Activated T-cell treated with anti-CD3 and anti-CD28 coated beads, Interleukin-2, amount 50 U/mL, for 1 hour (primary cell): ENCODE measurements around the gene ELOVL3.
A peak's percentile ranks its signal among the peaks of the same experiment; 100 is the strongest.
"Not testable (repeated sequence)": the region's sequence is repeated elsewhere in the genome, so short reads cannot be mapped to it uniquely, and the experiment has no call there.

Experiments used
- DNase-seq: peaks from one replicate; pipeline ENCODE4 v3.0.0-alpha.2; 2020

Gene ELOVL3, protein sequence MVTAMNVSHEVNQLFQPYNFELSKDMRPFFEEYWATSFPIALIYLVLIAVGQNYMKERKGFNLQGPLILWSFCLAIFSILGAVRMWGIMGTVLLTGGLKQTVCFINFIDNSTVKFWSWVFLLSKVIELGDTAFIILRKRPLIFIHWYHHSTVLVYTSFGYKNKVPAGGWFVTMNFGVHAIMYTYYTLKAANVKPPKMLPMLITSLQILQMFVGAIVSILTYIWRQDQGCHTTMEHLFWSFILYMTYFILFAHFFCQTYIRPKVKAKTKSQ

DNA sequence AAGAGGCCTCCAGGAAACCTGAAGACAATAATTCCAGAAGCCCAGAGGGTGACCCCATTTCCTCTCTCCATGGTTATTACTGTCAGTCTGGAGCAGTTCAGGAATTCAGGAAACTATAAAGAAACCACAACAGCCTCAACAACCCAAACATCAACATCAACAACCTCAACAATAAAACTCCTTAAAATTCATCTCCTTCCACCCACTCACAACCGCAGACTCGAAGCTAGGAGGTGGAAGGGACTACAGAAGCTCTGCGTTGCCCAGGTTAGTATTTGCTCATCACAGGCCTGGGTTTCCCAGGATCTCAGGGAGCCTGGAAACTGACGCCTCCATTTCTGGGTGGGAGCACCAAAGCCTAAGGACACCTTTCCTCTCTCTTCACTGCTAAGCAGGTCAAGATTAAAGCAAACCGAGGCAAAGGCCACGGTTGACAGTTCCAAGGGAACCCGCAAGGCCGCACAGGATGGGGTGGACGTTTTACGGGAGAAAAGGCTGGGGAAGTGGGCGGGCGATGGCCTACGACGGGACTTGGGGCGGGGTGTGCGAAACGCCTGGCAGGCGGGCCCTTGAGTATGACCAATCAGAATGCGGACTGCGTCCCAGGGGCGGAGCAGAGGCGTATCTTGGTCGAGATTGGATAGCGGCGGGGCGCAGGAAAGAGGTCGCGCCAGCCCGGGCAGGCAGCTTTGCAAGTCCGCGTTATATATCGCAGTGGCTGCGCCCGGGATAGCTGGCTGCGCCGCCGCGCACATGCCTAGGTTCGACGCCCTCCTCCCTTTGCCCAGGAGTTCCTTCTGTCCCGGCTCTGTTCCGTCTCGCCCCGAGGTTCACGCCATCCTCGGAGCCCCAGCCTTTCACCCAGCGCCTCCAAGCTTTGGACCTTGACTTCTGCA is at the start of gene ELOVL3:
ELOVL3 (plus strand) TSS at position 654 of the 896 bp plus-strand sequence. CDS start 250 bp downstream, outside the sequence.
- DNase-seq = peak; percentile 83

DNA sequence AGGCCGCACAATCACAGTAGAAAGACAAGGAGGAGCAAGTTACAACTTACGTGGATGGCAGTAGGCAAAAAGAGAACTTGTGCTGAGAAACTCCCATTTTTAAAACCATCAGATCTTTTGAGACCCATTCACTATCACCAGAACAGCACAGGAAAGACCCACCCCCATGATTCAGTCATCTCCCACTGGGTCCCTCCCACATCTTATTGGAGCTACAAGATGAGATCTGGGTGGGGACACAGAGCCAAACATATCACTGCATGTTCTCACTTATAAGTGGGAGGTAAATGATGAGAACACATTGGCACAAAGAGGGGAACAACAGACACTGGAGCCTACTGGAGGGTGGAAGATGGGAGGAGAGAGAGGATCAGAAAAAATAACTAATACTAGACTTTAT is 41.5 kb upstream of the ELOVL3 start:
- no peak for DNase-seq

DNA sequence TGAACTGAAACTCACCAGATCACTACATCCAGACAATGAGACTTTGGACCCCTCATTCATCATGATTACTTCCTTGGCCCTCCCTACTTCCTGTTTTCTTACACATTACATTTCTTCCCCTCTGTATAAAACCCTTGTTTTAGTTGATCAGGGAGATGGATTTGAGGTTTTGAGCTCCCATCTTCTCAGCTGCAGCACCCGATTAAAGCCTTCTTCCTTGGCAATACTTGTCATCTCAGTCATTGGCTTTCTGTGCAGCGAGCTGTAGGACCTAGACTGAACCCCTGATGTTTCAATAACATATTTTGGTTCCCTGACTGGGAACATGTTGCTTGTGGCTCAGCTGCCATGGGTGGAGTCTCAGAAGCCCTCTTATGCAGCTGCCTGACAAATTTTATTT is 40.8 kb upstream of the ELOVL3 start:
- DNase-seq = no peak

DNA sequence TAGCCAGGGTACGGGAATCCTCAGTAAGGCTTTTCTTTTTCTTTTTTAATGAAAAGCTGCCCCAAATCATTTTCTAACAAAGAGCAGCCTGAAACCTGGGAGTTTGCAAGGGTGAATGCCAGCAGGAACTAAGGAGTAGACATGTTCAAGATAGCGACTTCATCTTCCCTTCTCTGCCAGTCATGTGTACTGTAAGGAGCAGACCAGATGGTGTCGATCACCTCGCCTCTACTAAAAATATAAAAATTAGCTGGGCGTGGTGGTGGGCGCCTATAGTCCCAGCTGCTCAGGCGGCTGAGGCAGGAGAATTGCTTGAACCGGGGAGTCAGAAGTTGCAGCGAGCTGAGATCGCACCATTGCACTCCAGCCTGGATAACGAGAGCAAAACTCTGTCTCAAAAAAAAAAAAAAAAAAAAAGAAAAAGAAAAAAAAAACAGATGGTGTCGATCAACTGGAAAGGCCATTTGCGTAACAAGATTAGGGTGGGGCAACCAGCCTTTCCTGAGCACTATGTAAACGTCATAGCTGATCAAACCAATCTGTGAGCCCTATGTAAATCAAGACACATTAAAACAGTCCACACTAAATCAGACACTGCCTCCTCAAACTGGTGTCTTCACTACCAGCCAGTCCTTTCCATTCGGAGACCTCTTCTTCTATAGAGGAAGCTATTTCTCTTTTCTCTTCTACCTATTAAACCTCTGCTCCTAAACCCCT is 40.1 kb upstream of the ELOVL3 start:
- DNase-seq = no peak

DNA sequence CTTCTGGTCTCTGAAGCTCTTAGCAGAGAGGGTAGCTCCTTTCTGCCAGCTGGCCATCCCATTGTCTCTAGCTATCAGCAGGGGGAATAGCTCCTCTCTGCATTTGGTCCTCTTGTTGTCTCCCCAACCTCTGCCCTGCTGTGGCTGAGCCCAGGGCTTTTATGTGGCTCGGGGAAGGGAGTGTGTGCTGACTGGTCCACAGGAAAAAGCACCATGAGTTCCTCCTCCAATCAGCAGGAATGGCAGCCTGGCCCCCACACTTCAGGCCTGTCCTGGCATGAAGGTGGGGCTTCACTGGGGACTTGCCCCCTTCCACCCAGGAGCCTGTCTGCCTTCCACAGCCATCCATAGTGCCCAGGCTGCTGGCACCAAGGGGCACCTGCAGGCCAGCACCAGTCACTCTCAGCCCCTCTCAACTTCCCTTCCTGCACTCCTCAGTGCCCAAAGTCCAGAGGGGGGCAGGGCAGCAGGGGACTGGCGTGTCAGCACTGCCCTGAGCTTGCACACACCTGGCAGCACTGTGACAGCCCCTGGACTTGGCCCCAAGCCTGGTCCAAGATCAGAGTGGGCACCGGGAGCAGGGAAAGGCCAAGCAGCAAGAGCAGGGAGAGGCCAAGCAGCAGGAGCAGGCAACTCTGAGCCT is 37.7 kb upstream of the ELOVL3 start:
- no peak for DNase-seq

DNA sequence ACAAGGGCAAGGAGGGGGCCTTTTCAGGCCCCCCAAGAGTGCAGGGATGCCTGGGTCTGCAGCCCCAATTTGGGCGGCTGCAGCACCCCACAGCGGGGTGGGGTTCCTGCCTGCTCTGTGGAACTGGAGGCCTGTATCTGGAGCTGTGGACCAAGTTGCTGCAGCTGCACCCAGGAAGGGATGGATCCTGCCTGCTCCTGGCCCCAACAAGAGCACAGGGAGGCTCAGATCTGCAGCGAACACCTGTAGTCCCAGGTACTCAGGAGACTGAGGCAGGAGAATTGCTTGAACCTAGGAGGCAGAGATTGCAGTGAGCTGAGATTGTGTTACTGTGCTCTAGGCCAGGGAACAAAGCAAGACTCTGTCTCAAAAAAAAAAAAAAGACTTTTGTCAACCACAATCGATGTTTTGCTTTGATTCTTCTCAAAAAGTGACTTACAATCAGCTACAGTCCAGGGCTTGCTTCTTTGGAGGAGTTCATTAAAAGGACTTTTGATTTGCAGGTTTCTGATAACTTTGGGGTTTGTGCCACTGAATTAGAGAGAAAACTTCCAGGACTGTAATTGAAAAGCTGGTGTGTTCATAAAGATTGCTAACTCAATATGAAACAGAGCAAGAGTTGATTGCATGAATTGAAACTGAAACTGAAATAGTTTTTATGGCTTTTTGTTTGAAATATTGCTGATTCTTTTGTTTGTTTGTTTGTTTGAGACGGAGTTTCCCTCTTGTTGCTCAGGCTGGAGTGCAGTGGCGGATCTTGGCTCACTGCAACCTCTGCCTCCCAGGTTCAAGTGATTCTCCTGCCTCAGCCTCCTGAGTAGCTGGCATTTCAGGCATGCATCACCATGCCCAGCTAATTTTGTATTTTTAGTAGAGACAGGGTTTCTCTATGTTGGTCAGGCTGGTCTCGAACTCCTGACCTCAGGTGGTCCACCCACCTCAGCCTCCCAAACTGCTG is 36.9 kb upstream of the ELOVL3 start:
- not testable (repeated sequence) for DNase-seq

DNA sequence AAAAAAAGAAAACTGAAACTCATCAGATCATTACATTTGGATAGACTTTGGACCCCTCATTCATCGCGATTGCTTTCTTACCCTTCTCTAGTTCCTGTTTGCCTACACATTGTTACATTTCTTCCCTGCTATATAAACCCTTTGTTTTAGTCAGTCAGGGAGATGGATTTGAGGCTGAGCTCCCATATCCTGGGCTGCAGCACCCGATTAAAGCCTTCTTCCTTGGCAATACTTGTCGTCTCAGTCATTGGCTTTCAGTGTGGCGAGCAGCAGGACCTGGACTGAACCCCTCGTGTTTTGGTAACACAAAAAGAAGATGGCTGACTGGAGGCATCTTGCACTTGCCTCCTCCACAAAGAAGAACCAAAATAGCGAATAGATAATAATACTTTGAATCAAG is 34.1 kb upstream of the ELOVL3 start:
- no peak for DNase-seq

DNA sequence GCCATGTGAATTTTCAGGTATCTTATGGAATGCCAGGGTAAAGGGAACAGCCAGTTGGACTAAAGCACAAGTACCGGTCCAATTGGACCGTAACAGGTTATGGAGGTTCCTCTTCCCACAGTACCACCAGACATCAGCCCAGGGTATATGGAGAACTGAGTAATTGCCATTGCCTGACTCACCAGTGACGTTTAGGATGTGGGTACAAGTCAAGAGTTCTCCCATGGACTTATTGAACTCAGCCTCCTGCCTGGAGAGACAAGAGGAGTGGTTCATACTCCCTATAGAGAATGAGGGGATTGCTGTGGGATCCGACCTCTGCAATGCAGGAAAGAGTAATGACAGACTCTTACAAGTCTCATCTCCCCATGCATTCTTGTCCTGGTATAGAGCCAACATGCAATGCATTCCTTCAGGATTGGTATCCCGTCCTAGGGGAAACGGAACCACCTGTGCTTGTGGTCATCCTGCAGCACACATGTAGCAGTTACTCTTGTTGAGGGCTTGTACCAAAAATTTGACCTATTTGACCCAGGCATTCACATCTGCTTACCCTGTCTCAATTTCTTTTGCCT is 30.7 kb upstream of the ELOVL3 start:
- DNase-seq = no peak

DNA sequence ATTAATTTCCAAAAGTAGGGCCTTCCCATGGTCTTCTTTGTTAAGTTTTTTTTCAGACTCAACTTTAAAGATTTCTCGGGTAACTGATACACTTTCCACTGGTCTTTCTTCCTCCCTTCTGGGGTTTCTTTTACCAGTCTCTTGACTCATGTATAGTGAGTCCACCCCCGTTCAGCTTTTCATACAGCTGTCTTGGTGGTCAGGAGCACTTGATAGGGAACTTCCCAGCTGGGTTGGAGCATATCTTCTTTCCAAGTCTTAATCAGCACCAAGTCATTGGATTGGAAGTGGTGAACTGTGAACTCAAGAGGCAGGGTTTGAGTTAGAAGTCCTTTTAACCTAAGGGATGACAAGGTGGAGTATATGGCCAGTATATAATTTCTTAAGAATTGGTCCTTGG is 29.2 kb upstream of the ELOVL3 start:
- no peak for DNase-seq

DNA sequence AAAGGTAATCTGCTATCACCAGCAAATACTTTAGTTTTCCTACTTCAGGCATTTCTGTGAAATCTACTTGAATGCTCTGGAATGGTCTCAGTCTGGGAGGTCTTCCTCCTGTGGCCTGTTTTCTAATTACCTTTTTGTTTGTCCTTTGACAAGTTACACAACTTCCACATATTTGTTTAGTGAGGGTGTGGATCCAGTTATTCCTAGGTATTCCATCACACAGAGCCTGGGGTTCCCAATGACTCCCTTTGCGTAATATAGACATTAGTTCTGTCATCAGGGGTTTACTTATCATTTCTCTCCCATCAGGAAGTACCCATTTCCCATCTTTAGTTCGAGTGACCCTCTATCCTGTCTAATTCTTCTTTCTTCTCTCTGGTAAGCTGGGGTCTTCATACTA is 28.1 kb upstream of the ELOVL3 start:
- no peak for DNase-seq

DNA sequence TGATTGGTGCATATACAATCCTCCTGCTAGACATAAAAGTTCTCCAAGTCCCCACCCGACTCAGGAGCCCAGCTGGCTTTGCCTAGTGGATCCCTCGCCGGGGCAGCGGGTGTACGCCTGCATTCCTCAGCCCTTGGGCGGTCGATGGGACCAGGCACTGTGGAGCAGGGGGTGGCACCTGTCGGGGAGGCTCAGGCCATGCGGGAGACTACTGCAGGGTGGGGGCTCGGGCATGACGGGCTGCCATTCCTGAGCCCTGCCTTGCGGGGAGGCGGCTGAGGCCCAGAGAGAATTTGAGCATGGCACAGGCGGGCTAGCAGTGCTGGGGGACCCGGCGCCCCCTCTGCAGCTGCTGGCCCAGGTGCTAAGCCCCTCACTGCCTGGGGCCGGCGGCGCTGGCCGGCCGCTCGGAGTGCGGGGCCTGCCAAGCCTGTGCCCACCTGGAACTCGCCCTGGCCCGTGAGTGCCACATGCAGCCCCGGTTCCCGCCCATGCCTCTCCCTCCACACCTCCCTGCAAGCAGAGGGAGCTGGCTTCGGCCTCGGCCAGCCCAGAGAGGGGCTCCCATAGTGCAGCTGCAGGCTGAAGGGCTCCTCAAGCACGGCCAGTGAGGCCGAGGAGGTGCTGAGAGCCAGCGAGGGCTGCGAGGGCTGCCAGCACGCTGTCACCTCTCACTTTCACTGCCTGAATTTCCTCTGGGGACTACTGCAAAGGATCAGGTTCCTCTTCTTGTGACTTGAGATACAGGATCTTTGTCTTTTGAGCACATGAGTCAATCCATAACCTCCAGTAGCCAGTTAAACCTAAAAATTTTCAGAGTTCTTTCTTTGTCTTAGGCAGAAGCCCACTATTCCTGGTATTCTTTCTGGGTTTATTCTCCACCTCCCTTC is 25.1 kb upstream of the ELOVL3 start:
- no peak for DNase-seq

DNA sequence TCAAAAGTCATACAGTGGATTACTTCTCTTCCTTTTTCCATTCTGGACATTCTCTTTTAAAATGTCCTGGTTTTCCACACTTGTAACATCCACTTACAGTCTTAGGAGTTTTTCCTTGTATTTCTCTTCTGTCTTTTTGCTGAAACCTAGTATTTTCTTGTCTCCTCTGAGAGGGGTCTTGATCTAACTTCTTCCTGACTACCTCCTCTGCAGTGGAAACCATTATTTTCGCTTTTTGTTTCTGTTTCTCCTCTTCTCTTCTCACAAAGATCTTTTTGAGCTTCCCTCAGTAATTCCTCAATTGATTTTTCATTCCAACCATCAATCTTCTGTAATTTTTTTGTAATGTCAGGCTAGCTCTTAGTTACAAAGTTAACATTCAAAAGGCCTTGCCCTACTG is 23.7 kb upstream of the ELOVL3 start:
- no peak for DNase-seq

DNA sequence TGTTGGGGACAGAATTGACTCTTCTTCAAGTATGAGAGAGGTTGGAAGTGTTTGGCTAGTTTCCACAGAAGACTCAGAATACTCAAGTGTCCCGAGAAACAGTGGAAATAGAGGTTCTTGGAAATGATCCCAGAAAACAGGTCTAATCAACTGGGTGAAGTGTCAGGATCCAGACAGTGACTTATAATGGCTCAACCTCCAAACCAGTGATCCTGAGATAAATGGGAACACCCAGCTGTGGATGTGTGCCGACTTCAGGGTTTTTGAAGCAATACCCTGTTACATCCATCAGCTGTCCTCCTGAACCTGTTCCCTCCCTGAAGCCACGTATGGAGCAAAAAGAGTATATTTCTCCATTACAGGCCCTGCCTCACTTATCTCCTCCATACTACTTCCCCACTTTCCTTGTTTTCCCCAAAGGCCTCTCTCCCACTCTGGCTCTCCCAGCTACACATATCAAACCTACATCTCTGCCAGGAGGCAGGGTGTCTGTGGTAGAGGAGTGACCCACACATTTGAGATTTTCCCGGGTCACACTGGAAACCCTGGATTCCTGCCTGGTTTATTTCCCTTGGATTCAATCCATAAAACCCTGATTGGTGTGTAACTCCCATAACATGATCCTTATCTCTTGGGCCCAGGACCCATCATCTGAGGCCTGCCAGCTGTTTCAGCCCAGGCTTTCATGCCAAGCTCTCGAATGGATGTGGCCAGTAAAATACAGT is 17.6 kb upstream of the ELOVL3 start:
- no peak for DNase-seq

DNA sequence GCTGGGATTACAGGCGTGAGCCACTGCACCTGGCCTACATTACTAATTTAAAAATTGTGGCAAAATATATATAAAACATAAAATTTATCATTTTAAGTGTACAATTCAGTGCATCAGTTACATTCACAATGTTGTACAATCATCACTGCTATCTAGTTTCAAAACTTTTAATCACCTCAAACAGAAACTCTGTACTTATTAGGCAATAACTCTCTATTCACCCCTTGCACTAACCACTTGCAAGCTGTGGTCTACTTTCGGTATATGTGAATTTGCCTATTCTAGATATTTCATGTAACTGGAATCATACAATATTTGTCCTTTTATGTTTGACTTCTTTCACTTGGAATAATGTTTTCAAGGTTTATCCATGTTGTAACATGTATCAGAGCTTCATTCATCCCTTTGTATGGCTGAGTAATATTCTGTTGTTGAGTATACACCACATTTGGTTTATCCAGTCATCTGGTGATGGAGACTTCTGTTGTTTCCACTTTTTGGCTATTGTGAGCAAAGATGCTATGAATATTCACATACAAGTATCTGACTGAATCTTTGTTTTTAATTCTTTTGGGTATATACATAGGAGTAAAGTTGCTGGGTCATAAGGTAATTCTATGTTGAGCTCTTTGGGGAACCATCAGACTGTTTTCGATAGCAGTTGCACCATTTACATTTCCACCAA is 14.3 kb upstream of the ELOVL3 start:
- DNase-seq = no peak

DNA sequence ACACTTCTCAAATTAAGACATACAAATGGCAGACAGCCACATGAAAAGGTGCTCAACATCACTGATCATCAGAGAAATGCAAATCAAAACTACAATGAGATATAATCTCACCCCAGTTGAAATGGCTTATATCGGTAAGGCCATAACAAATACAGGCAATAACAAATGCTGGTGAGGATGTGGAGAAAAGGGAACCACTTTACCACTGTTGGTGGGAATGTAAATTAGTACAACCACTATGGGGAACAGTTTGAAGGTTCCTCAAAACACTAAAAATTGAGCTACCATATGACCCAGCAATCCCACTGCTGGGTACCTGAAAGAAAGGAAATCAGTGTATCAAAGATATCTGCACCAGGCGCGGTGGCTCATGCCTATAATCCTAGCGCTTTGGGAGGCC is 12.5 kb upstream of the ELOVL3 start:
- DNase-seq = not testable (repeated sequence)

DNA sequence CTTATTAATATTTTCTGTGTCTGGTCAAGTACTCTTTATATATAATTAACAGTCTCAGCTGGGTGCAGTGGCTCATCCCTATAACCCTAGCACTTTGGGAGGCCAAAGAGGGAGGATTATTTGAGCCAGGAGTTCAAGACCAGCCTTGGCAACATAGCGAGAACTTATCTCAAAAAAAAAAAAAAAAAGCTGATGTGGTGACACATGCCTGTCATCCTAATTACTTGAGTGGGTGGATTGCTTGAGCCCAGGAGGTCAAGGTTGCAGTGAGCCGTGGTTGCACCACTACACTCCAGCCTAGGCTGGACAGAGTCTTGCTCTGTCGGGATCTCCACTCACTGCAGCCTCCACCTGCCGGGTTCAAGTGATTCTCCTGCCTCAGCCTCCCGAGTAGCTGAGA is 6.7 kb upstream of the ELOVL3 start:
- DNase-seq = no peak

DNA sequence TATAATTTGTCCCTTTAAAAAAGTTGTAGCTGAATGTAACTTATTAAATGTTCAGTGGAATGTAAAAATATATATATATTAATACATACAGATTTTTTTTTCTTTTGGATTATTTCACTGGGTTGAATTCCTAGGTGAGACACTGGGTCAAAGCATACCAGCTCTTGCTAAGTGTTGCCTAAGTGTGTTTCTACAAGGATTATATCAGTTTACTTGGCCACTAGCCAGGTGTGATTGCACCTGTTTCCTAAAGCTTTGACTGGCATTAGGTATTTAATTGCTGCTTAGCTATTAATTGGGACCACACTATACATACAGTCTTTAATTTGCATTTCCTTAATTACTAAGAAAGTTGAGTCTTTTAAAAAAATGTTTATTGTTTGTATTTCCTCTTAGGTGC is 5.5 kb upstream of the ELOVL3 start:
- DNase-seq = no peak

DNA sequence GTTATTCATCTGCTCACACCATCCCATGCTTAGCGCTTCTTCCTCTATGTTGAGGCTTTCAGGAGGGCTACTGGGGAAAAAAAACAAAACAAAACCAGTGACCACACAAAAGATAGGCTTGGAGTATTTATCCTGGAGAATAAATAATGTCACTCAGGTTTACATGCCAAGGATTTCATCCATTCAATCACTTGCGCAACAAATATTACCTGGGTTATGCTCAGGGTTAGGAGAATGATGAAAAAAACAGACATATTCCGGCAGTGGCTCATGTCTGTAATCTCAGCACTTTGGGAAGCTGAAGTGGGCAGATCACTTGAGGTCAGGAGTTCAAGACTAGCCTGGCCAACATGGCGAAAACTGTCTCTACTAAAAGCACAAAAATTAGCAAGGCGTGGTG is 3.3 kb upstream of the ELOVL3 start:
- no peak for DNase-seq

DNA sequence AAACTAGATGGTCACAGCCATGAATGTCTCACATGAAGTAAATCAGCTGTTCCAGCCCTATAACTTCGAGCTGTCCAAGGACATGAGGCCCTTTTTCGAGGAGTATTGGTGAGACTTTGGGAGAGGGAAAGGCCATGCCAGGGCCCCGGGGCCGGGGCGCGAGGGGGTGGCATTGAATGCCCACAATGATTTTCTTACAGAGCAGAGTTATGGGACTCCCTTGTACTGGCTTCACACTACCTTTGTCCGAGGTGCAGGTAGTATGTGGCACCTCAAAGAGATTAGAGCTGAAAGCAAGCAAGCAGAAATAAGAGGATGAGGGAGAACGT is 407 bp downstream of the ELOVL3 start:
- no peak for DNase-seq
